Nephron (organoid): ENCODE results near the gene HORMAD2.
"Not testable (repeated sequence)": the region's sequence is repeated elsewhere in the genome, so short reads cannot be mapped to it uniquely, and the experiment has no call there.

Experiments used
- H3K27ac Mint-ChIP-seq, 3 experiments: 2 replicates each; pipeline ENCODE4 v1.8.0; 2020; ENCODE audit warnings: mixed read lengths in 3 of 3, mild to moderate bottlenecking in 2 of 3, moderate library complexity in 1 of 3
- H3K27me3 Mint-ChIP-seq: 2 replicates; pipeline ENCODE4 v1.8.0; 2021; ENCODE audit warnings: low read depth, mild to moderate bottlenecking, moderate library complexity, mixed read lengths
- H3K36me3 Mint-ChIP-seq: 2 replicates; pipeline ENCODE4 v1.8.0; 2020; ENCODE audit warnings: low read depth, mixed read lengths
- H3K4me1 Mint-ChIP-seq: 2 replicates; pipeline ENCODE4 v1.8.0; 2020; ENCODE audit warnings: mixed read lengths
- H3K4me3 Mint-ChIP-seq, 3 experiments: 2 replicates each; pipeline ENCODE4 v1.8.0; 2020; ENCODE audit warnings: mild to moderate bottlenecking in 3 of 3, mixed read lengths in 3 of 3, moderate library complexity in 2 of 3
- H3K9me3 Mint-ChIP-seq: 2 replicates; pipeline ENCODE4 v1.8.0; 2020; ENCODE audit warnings: mixed read lengths
- CTCF ChIP-seq, 3 experiments: fragments of 200-600 bp; sonication (generic); IDR thresholded peaks; one replicate each; pipeline ENCODE4 v1.5.0; 2021; ENCODE audit warnings: antibody characterized with exemption in 3 of 3; ENCODE audit not compliant: unreplicated experiment in 3 of 3

The HORMAD2 gene

DNA sequence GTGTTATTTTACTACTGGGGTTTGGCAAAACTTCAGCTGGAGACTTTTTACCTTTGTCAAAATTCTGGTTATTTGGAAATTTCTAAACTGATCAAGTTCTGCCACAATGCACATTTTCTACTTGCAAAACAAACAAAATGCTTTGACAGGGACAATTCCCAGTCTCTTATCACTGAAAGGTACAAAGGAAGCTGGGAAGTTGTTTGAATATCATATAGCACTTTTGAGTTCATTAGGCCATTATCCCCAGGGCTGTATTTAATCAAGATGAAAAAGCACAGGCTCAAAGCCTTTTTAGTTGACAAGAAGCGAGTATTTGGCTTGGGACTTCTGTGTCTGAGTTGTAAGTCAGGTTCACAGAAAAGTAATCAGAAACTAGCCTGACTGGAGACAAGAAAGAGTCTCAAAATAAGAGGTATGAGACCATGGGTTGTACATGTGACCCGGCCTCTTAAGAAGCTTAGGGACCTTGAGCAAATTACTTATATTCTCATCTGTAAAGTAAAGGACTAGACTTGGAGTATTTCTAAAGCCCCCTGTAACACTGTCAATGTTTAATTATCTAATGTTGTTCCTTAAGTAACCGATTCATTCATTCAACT is 2.9 kb upstream of the HORMAD2 start:
- no peak for TF ChIP-seq CTCF (IDR thresholded peaks at IDR 0.05; ENCODE audit: unreplicated experiment in 3 of 3)
- no peak overlapping the region for H3K4me3 Mint-ChIP-seq
- H3K9me3 Mint-ChIP-seq = peaks cover 2% of the 10 kb centered on the region
- peaks cover 4% of the 10 kb centered on the region for H3K27me3 Mint-ChIP-seq
- H3K4me1 Mint-ChIP-seq = peaks cover 5% of the 10 kb centered on the region
- H3K27ac Mint-ChIP-seq = no peak overlapping the region
- H3K36me3 Mint-ChIP-seq = no peaks in the 10 kb centered on the region

DNA sequence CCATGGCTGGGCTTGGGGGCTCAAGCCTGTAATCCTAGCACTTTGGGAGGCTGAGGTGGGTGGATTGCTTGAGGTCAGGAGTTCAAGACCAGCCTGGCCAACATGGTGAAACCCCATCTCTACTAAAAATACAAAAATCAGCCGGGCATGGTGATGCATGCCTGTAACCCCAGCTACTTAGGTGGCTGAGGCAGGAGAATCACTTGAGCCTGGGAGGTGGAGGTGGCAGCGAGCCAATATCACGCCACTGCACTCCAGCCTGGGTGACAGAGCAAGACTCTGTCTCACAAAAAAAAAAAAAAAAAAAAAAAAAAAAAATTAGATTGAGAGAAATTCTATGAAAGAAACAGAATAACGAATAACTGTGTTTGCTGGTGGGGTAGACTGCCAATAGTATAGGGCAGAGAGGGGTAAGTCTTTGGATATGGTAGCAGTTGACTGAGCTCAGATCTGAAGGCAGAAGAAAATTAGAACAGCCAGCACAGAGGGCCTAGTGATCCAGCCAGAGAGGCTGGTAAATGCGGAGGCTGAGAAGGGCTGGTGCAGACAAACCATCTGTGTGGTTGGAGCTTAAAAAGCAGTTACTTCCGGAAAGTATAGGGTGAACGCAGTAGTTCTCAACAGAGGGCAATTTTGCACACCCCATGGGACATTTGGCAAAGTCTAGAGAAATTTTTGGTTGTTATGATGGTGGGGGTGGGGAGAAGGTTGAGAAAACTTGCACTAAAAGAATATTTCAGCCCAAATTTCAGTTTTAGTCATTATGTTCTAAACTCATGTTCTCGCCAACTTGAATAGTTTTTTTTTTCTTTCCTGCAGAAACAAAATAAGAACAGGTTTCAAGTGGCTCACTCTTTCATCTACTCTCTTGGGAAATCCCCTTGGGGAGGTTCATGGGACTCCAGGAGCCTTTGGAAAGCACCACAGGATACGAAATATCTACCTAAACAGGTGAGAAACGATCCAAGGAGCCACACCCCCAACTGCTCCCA is 1.6 kb upstream of the HORMAD2 start:
- no peak for TF ChIP-seq CTCF (IDR thresholded peaks at IDR 0.05; ENCODE audit: unreplicated experiment in 3 of 3)
- peak overlapping the region in 1 of 3 experiments; percentile 55 for H3K27ac Mint-ChIP-seq
- H3K36me3 Mint-ChIP-seq = no peaks in the 10 kb centered on the region
- H3K4me3 Mint-ChIP-seq = peak overlapping the region in 1 of 3 experiments; percentile 37
- H3K9me3 Mint-ChIP-seq = peaks cover 2% of the 10 kb centered on the region
- peaks cover 5% of the 10 kb centered on the region for H3K4me1 Mint-ChIP-seq
- H3K27me3 Mint-ChIP-seq = peaks cover 4% of the 10 kb centered on the region

DNA sequence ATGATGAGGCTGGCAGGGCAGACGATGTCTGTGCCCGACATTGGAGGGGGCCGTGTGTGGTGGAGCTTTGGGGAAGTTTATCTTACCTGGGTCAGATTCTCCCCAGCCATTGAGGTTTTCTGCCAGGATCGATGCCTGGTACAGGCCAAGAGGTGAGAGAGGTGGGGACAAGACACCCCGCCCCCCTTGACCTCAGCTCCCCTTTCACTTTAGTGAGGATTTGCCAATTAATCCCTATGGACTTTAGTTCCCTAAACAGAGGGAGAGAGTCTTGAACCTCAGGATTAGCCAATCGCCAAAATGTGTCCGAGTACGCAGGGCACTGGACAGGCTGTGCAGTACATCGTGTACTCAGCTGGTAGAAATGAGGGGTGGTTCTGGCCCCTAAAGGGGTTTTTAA is 541 bp downstream of the HORMAD2 start:
- peaks cover 2% of the 10 kb centered on the region for H3K9me3 Mint-ChIP-seq

GRCh38 chr22:30086496-30086895 is 6.2 kb downstream of the HORMAD2 start:
- no peaks in the 10 kb centered on the region for H3K9me3 Mint-ChIP-seq
- H3K36me3 Mint-ChIP-seq = no peaks in the 10 kb centered on the region
- H3K27ac Mint-ChIP-seq = no peak overlapping the region
- H3K27me3 Mint-ChIP-seq = peaks cover 5% of the 10 kb centered on the region
- no peak overlapping the region for H3K4me3 Mint-ChIP-seq
- H3K4me1 Mint-ChIP-seq = no peaks in the 10 kb centered on the region
- no peak for TF ChIP-seq CTCF (IDR thresholded peaks at IDR 0.05; ENCODE audit: unreplicated experiment in 3 of 3)

More for the DNA sequence above, 541 bp downstream of the HORMAD2 start:
- Mint-ChIP-seq H3K27ac (no peak overlapping the region), H3K27me3 (peaks cover 4% of the 10 kb centered on the region), H3K4me1 (peaks cover 5% of the 10 kb centered on the region), H3K36me3 (no peaks in the 10 kb centered on the region), H3K4me3 (no peak overlapping the region)
- TF ChIP-seq CTCF (IDR thresholded peaks at IDR 0.05; ENCODE audit: unreplicated experiment in 3 of 3) = no peak

DNA sequence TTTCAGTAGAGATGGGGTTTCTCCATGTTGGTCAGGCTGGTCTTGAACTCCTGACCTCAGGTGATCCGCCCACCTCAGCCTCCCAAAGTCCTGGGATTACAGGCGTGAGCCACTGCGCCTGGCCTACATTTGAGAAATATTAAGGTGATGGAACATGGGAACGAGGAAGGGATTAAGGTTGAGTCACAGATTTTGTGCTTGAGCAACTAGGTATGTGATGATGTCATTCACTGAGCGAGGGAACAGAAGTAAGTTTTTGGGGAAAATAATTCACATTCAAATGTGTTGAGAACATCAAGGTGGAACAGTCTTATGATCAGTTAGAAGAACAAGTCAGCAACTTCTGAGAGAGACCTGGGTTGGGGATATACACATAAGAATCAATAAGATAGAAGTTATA is 6.8 kb downstream of the HORMAD2 start:
- H3K9me3 Mint-ChIP-seq, H3K27ac Mint-ChIP-seq, H3K27me3 Mint-ChIP-seq, H3K4me3 Mint-ChIP-seq, H3K36me3 Mint-ChIP-seq, H3K4me1 Mint-ChIP-seq: not testable (repeated sequence)

GRCh38 chr22:30087611-30088010 is 7.3 kb downstream of the HORMAD2 start:
- Mint-ChIP-seq H3K27ac (no peak overlapping the region), H3K36me3 (no peaks in the 10 kb centered on the region), H3K4me3 (no peak overlapping the region), H3K4me1 (no peaks in the 10 kb centered on the region), H3K9me3 (no peaks in the 10 kb centered on the region), H3K27me3 (peaks cover 5% of the 10 kb centered on the region)
- no peak for TF ChIP-seq CTCF (IDR thresholded peaks at IDR 0.05; ENCODE audit: unreplicated experiment in 3 of 3)
